T-helper 2 cell treated with Interferon-gamma antibody and Interleukin-4, amounts not matched to agents 100 ng/mL and 5 ng/mL, for 36 hours (primary cell): ENCODE data around the gene AGPAT3. TPM values are rescaled to one million over a fixed set of nuclear protein-coding genes. Genes with fewer than 3 reads are reported as not detected.

Source experiments
- intact Hi-C: fragments of 100-400 bp; cut with micrococcal nuclease; formaldehyde crosslinking; loops from one replicate; pipeline ENCODE4 v1.15.1; 2023
- total RNA-seq: library from RNA; stranded (reverse); gene quantifications from 2 replicates; pipeline ENCODE4 v1.2.3, GENCODE V29; 2022

The AGPAT3 gene
- total RNA-seq, 1 donor from 2014 or later, result 126 TPM

DNA sequence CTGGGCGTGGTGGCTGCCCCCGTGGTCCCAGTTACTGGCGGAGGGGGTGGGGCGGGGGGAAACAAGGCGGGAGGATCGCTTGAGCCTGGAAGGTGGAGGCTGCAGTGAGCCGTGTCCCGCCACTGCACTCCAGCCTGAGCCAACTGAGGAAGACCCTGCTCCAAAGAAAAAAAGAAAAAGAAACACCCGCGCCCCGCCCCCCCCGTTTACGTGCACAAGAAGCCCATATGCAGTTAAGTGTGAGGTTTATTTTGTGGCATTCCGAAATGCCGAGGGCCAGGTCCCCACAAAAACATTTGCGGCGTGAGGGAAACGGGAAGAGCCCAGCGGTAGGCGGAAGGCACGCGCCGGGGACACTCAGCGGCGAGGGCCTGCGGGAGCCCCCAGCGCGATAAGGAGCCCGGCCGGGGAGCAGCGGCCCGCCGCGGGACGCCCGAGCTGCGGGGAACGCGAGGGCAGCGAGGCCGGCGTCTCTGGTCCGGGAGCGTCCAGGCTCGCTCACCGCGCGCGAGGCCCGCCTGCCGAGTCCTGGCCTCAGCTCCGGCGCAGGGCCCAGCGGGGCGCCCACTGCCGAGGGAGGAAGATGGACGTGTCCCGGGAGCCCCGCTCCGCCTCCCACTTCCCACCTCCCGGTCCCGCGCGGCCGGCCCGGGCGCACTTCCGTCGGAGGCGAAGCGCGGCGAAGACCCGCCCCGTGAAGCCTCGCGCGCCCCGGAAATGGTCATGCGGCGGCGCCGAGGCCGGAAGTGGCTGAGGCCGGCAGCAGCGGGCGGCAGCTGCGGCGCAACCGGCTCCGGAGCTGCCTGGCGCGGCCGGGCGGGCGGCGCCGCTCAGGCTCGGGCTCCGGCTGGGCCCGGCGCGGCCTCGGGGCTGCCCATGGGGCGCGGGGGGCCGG is 146.8 kb downstream of the AGPAT3 start, which contains the start of gene TRAPPC10:
TSS of gene TRAPPC10 (plus strand) at position 731 of the 895 bp plus-strand sequence. CDS start 185 bp downstream, outside the sequence.
- intact Hi-C loops, result loop anchor here (2.0 to 5.0 kb wide), 4 partner anchors 95 to 805 kb away; partner anchors contain the start of genes CFAP410 and SUMO3

DNA sequence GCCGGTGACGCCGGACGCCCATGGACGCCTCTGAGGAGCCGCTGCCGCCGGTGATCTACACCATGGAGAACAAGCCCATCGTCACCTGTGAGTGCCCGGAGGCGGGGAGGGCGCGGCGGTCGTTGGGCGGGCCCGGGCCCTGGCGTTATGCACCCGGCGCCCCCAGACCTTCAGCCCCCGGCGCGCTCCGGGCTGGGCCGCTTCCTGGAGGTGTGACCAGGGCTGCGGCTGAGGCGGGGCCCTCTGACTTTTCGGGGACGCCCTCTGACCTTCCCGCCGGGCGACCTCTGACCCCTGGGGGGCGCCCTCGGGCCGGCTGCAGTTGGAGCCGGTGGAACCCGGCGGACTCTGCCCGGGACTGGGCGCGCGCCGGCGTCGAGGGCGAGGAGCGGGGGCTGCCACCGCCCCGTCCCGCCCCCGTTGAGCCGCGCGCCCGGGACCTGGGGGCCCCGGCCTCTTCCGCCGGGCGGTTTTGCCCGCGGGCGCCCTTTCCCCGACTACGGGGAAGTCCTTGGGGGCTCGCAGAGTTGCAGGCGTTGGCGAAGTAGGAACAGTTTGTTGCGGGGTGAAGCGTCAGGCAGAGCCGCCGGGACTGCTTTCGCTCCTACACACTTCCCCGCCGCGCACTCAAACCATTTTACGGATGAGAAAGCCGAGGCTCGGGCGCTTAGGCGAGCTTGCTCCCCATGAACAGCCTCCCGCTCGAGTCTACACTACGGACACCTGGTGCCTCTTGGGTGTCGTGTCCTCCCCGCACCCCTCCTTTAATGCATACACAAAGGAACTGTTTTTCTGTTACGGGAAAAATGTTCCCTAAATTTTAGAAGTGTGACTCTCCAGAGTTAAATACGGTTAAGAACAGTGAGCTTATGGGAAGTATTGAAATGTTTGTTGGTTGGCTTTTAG is 147.7 kb downstream of the AGPAT3 start:
- intact Hi-C loops, result loop anchor here (1.0 to 5.0 kb wide), 6 partner anchors 71 to 805 kb away; partner anchors contain the start of genes CFAP410, RRP1 and SUMO3

DNA sequence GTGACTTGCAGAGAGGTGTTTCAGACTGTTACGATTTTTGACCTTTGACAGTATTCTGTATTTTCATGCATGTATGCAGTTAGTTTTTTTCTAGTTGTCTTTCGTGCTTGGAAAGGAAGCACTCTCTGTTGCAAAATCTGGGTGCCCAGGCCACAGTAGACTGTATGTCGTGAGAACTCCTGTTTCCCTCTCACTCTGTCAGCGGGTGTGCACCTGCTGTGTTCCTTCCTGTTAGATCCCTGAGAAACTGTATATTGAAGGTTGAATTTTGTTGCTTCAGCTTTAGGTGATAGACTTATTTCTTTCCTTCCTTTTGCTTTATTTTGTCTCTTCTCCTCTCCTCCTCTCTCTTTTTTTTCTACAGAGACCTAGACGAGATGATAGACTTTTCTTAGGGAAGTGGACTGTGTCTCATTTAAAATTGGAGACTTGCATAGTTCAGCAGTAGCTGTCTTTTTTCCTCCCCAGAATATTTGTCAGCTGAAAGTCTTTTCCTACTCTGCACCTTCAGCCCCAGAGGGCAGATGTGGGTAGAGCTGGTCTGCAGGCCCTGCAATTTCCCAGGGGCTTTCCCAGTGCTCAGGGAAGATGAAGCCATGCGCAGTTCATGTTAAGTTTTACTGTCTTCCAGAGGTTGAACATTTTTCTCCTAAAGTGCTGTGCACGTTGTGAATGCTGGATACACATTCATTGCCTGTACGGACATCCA is 148.5 kb downstream of the AGPAT3 start:
- intact Hi-C loops, result loop anchor here (1.0 to 5.0 kb wide), 6 partner anchors 70 to 804 kb away; partner anchors contain the start of genes CFAP410, RRP1 and SUMO3

DNA sequence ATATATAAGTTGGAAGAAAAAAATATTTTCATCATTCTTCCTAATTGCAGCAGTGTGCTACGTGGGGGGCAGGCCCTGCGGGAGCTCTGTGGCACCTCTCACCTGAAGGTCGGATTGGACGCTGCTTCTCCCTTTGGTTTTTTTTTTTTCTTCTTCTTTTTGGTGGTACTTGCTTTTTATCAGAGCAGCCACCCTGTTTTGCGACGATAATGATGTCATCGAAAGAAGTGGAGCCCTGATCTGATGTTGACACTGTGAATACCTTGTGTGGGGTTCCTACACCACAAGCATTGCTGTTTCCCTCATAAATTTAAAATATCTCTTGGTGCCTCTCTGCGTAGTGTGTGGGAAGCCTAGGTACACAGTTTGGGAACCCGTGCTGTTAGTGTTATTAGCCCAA is 152.6 kb downstream of the AGPAT3 start:
- intact Hi-C loops, result no loop called here

DNA sequence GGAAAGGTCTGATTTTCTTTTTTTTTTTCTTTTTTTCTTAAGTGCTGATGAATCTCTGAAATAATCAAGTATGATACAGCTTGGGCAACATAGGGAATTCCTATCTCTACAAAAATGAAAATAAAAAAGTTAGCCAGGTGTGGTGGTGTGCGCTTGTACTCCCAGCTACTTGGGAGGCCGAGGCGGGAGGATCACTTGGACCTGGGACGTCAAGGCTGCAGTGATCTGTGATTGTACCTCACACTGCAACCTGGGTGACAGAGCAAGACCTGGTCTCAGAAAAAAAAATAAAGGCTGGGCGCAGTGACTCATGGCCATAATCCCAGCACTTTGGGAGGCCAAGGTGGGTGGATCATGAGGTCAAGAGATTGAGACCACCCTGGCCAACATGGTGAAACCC is 153.1 kb downstream of the AGPAT3 start:
- intact Hi-C loops, result no loop called here

DNA sequence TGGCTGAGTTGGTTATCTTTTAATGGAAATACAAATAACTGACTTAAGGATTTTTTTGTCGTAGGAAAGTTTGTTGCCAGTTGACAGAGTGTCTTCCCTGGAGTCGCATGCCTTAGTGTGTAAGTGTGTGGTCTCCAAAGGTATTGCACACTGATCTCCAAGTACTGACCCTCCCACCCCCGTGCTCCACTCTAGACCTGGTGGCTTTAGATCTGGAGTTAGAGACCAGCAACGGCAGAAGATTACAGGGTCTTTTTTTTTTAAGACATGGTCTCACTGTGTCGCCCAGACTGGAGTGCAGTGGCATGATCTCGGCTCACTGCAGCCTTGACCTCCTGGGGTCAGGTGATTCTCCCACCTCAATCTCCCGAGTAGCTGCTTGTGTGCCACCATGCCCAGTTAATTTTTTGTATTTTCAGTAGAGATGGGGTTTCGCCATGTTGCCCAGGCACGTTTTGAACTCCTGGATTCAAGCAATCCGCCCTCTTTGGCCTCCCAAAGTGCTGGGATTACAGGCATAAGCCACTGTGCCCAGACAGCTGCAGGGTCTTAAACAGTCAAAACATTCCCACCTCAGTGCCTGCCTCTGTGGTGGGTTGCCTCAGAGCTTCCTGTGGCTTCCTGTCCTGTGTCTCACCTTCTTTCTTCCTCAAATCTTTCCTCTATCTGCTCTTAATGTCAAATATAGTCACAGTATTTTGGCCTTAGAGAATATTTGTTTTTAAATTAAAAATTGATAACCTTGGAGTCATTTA is 154.0 kb downstream of the AGPAT3 start:
- intact Hi-C loops, result no loop called here

DNA sequence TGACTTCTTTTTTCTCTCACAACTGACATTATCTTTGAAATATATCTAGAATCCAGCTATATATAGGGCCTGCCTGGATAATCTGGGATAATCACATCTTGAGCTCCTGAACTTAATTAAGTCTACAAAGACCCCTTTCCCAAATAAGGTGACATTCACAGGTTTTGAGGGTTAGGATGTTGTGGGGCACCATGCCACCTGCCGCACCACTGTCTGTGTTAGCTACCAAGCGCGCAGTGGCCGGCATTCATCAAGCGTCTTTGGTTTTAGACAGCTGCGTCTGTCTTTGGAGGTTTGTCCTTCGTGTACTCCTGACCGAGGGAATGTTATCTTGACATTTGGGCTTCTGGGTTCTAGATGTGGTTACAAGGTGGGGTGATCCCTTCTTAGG is 154.5 kb downstream of the AGPAT3 start:
- intact Hi-C loops, result no loop called here

DNA sequence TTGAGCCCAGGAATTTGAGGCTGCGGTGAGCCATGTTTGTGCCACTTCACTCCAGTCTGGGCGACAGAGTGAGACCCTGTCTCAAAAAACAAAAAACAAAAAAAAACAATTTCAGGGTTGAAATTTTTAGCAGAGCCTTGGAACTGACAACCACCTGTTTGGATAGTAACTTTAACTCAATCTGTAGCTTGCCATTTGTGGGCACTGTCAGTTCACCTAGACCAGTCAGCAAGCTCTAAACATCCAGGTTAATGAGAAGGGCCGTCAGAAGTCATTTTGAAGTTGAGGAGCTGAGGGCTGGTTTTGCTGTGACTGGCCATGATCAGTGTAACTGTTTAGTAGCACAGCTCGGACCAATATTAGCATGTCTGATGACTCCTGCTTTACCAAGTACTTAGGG is 155.5 kb downstream of the AGPAT3 start:
- intact Hi-C loops, result no loop called here

DNA sequence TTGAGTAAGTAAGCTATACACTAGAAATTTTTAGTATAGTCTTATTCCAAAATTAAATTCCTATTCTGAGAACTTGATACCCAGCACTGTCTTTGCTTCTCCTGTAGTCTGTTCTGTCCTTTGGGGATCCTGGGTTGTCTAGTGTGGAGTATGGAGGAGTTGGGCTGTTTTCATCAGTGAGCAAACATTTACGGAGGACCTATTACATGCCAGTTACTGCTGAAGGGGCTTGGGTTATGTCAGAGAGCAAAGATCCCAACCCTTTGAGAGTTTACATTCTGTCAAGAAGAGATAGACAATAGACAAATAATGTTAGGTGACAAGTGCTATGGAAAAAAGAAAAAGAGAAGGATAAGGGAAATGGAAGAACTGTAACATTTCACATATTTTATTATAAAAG is 156.0 kb downstream of the AGPAT3 start:
- intact Hi-C loops, result no loop called here

DNA sequence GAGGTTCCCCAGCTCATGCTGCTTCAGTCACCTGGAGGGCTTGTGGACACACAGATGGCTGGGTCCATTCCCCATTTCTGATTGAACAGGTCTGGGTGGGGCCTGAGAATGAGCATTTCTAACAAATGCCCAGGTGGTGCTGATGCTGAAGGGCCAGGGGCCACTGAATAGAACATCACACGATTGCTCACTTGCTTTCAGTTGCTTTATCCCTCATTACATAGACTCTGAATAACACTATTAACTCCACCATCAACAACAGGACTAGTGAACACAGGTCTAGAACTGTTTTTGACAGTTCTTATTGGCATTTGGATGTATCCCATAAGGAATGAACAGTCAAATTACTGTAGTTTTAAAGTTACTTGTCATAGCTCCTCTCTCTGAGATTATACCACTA is 159.2 kb downstream of the AGPAT3 start:
- intact Hi-C loops, result no loop called here

DNA sequence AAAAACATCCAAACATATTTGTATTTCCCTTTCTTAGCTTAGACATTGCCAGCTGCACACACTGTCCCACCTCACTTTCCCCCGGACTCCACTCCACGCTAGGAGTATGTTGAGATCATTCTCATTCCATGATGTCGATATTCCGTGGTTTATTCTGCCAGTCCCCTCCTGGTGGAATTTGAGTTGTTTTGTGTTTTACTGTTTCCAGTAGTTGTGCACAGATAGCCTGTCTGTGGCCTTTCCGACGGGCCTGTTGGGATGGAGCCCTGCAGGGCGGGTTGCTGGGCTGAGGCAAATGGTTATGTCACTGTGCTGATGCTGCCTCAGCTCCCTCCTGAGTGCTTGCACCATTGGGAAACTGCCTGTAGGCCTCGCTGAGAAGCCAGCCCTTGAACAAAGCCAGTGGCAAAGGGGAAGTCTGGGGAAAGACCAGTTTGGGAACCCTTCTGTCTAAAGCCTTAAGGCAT is 159.9 kb downstream of the AGPAT3 start:
- intact Hi-C loops, result no loop called here

DNA sequence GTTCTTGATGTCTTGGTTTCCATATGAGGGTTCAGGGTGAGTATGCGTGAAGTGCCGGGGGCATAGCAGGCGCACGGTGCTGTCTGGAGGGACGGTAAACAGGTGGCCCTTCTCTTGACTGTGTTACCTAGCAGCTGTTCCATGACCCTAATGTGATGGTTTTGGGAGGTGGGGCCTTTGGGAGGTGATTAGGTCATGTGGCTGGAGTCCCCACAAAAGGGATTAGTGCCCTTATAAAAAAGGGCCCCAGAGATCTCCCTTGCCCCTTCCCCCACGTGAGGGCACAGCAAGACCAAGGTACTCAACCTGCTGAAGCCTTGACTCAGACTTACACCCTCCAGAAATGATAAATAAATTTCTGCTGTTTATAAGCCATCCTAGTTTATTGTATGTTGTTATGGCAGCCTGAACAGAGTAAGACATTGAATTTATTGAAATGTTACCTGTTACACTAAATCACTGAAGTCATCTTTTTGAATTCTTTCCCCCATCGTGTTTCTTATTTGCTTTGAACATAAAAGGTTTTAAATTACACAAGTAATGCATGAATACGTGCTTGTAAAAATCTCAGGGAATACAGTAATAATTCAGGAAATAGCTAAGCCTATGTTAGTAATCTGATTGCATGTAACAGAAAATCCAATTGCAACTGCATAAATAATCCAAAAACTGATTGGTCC is 162.7 kb downstream of the AGPAT3 start:
- intact Hi-C loops, result no loop called here

DNA sequence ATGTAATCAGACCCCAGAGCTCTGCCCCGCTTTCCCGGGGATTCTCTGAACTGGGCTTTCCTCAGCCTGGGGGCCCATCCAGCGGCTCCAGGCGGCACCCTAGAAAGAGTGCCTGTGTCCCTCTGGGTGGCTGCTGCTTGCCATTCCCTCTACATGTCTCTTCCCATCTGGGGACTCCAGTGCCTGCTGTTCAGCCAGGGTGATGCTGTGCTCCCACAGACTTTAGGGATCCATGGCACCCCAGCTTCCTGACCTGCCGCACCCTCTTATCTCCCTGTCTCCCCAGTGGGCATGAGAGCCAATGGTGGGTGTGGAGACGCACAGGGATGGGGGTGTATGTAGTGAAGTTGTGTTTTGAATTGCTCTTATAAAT is 163.2 kb downstream of the AGPAT3 start:
- intact Hi-C loops, result no loop called here

DNA sequence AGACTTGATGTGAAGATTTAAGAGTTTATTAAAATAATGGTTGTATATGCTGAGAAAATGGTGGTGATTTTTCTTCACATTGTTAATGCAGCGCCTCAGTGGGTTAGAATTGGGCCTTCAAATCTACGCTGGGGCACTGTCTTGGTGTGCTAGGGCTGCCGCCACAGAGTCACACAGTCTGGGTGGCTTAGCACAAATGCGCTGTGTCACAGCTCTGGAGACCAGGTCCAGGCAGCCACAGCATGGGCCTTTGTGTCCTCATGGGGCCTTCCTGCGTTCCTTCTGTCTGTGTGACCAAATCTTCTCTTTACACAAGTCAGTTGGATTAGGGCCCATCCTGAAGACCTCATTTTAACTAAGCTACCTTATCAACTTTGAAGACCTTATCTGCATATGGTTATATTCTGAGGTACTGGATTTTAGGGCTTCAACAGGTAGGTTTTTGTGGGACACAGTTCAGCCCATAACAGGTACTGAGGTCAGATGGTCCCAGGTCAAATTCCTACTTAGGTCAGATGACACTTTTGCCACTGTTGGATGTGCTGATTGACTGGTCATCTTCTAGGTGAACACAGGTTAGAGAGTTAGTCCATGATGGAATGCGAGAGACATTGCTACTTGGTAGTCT is 164.6 kb downstream of the AGPAT3 start:
- intact Hi-C loops, result no loop called here

DNA sequence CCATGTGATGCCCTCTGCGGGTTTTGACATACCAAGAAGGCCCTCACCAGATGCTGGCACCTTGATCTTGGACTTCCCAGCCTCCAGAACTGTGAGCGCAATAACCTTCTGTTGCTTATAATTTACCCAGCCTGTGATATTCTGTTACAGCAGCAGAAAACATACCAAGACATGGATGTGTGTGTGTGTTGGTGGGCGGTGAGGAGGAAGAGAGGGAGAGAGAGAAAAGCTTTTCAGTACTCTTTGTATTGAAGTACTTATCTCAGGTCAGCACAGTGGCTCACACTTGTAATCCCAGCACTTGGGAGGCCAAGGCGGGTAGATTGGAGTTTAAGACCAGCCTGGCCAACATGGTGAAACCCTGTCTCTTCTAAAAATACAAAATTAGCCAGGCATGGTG is 170.2 kb downstream of the AGPAT3 start:
- intact Hi-C loops, result no loop called here
